Suppressor macrophage treated with lipopolysaccharide for 4 hours (primary cell): Measurements from ENCODE around the gene PRTN3.
"Not testable (repeated sequence)": the region's sequence is repeated elsewhere in the genome, so short reads cannot be mapped to it uniquely, and the experiment has no call there.

ENCODE experiments used
- DNase-seq: peaks from one replicate; pipeline ENCODE4 v3.0.0-alpha.2; 2020

The PRTN3 gene

GRCh38 chr19:816500-816857 is 24.3 kb upstream of the PRTN3 start:
- no peak for DNase-seq

- not testable (repeated sequence) for DNase-seq
Measured at GRCh38 chr19:820212-820611, 20.6 kb upstream of the PRTN3 start.

GRCh38 chr19:821231-821824 is 19.5 kb upstream of the PRTN3 start:
- no peak for DNase-seq

DNA sequence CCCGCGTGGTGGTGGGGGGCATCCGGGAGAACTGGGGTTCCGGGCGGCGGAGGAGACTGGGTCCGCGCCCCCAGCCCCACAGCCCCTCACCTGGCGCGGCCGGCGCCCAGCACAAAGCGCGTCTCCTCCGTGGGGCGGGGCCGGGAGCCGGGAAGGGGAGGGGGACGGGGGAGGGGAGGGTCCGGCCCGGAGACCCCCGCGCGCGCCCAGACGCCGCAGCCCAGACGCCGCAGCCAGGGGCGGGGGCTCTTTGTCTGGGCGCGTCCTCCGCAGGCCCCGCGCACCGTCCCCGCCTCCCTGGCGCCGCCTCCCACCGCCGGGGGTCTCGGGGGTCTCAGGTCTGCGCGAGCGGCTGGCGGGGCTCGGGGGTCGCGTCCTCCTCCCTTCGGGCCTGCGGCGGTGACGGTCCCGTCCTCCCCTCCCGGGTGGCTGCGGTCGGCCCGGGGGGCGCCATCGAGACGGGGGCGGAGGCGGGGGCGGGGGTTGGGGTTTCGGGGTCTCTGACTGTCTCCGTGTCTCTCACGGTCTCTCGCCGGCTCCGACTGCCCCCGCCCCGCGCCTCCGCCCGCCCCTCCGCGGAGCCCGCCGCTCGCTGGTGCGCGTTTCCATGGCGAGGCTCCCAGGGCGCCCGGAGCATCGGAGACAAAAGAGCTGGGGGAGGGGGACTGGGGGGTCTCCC is 18.8 kb upstream of the PRTN3 start, which contains the start of gene PLPPR3:
Gene PLPPR3 (minus strand): TSS at position 131 of the 679 bp plus-strand sequence. CDS start 396 bp downstream, outside the sequence.
- no peak for DNase-seq

- DNase-seq = peak; percentile 23
Measured at GRCh38 chr19:823565-824121, 17.2 kb upstream of the PRTN3 start.

GRCh38 chr19:824885-825284 is 15.9 kb upstream of the PRTN3 start:
- peak; percentile 80 for DNase-seq

GRCh38 chr19:825897-826644 is 14.7 kb upstream of the PRTN3 start:
- DNase-seq = peak; percentile 36

- DNase-seq = no peak
Measured at GRCh38 chr19:827314-827709, 13.5 kb upstream of the PRTN3 start.

DNA sequence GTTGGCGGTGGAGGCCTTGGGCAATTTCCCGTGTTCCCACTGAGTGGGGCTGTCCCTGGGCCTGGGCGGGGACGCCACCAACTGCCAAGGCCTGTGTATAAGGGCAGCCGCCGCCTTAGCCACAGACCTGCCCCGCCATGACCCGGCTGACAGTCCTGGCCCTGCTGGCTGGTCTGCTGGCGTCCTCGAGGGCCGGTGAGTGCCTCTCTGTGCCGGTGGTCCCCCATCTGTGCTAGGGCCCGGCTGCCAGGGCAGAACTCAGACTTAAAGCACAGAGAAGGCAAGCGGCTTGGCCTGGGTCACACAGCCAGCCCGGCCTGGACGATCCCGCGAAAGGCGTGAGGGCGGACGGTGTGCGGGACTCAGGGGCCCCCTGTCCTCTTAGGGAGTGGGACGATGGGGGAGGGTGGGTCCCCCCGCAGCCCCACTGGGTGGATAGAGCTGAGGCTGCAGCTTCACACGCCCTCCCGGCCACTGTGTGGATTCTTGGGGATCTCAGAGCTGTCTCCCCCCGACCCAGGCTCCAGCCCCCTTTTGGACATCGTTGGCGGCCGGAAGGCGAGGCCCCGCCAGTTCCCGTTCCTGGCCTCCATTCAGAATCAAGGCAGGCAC is 13.0 kb upstream of the PRTN3 start, which contains the start of gene AZU1:
Gene AZU1 (plus strand): TSS at position 128 of the 612 bp plus-strand sequence. CDS start 10 bp downstream, at position 138.
- DNase-seq = peak; percentile 83

DNA sequence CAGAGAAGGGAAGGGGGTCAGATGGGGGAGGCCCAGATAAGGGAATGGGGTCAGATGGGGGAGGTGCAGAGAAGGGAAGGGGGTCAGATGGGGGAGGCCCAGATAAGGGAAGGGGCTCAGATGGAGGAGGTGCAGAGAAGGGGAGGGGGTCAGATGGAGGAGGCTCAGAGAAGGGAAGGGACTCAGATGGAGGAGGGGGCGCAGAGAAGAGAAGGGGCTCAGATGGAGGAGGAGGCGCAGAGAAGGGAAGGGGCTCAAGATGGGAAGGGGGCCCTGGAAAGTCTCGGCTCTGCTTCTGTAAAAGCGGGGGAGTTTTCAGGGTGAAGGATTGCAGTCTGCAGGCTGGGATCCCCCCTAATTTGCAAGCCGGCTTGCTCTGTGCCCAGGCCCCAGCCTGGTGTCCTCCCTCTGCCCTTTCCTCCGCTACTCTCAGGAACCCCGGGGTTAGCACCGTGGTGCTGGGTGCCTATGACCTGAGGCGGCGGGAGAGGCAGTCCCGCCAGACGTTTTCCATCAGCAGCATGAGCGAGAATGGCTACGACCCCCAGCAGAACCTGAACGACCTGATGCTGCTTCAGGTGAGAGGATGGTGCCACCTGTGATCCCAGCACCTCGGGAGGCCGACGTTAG is 11.6 kb upstream of the PRTN3 start:
- DNase-seq = no peak

DNA sequence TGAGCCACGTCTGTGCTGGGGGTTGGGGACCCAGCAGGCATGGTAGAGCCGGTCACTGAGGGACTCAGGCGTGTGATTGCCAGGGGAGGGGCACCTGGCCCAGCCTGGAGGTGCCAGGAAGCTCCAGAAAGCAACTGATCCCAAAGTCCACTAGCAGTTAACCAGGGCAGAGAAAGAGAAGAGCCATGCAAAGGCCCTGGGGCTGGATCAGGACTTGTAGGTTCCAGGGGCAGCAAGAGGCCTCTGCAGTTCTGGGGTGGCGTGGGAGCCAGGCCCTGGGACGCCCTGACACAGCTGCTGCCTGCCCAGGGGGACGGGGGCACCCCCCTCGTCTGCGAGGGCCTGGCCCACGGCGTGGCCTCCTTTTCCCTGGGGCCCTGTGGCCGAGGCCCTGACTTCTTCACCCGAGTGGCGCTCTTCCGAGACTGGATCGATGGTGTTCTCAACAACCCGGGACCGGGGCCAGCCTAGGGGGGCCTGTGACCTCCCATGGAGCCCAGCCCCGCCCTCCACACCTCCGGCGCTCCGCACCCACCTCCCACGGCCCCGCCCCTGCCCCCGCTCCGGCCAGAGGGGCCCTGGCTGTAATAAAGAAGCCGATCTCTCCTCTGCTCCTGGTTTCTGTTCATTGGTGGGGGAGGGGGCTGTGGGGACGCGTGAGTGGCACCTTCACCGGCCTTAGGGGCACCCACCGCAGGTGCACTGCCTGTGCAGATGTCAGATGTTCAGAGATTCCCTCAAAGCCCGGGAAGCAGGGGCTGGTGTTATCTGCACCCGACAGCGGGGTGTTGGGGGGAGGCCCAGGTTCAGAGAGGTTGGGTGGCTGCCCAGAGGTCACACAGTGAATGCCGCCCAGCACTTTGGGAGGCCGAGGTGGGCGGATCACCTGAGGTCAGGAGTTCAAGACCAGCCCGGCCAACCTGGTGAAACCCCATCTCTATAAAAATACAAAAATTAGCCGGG is 9.1 kb upstream of the PRTN3 start:
- DNase-seq = no peak

- no peak for DNase-seq
Measured at GRCh38 chr19:834216-834615, 6.6 kb upstream of the PRTN3 start.

DNA sequence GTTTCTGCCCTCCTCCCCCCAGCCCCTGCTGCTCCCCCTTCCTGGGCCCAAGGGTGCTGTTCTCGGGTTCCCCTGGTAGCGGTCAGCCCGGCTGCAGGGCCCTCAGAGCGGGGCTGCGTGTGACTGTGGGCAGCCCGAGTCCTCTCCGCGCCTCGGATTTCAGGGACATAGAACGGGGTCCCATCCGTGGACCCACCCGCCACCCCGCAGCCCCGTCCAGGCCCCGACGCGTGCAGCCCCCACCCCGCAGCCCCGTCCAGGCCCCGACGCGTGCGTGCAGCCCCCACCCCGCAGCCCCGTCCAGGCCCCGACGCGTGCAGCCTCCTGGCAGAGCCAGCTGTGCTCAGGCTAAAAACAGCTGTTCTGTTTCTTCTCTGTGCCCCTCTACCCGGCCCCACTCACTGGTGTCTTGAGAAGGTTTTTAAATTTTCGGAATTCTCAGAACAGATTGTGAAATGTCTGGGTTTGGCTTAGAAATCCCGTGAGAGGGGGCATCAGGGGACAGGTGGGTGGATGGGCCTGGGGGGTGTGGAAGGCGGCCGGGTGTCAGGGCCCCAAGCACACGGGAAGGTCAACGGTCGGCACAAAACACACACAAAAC is 5.5 kb upstream of the PRTN3 start:
- no peak for DNase-seq

GRCh38 chr19:842802-843179 is 2.0 kb downstream of the PRTN3 start:
- not testable (repeated sequence) for DNase-seq

- peak; percentile 37 for DNase-seq
Measured at GRCh38 chr19:843180-843835, 2.5 kb downstream of the PRTN3 start.

GRCh38 chr19:843836-844545 is 3.2 kb downstream of the PRTN3 start:
- no peak for DNase-seq

GRCh38 chr19:844546-844971 is 3.8 kb downstream of the PRTN3 start:
- DNase-seq = no peak

DNA sequence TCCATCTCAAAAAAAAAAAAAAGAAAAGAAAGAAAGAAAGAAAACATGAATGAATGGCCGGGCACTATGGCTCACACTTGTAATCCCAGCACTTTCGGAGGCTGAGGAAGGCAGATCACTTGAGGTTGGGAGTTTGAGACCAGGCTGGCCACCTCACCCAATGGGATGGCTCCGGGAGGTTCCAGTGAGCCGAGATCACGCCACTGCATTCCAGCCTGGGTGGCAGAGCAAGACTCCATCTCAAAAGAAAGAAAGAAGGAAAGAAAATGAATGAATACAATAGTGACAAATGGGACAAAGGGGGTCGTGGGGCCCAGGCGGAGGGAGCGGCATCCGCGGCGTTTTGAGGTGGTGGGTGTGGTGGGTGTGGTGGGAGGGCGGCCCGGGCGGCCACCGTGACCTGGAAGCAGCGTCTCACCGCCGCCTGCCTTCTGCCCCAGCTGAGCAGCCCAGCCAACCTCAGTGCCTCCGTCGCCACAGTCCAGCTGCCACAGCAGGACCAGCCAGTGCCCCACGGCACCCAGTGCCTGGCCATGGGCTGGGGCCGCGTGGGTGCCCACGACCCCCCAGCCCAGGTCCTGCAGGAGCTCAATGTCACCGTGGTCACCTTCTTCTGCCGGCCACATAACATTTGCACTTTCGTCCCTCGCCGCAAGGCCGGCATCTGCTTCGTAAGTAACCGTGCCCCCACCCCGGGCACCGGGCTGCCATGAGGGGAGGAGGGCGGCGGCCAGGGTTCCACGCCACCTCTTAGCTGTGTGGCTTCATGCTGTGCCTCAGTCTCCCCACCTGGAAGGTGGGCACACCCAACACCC is 5.1 kb downstream of the PRTN3 start:
- no peak for DNase-seq

DNA sequence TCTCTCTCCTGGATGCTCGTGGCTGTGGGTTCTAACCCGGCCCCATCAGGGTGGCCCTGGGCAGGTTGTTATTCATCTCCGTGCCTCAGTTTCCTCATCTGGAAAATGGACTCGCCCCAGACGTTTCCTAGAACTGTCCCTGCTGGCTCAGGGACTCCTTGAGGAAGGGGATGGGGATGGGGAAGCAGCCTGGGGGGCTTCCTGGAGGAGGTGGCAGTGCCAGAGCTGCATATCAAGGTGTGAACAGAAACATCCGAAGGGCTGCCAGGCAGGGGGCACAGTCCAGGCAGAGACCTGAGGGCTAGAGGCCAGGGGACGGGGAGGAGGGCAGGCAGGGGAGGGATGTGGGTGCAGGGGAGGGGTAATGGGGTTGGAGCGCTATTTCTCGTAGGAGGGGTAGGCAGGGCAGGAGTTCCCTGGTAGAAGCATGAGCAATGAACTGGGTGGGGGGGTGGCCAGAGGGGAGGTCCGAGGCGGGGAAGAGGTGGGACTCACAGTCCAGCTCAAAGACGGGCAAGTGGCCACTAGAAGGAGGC is 7.7 kb downstream of the PRTN3 start:
- DNase-seq = no peak
